GM19351 (cell line): ENCODE results near the gene BMP2.

Experiments used
- ATAC-seq: cut with Tn5 transposase; IDR thresholded peaks from one replicate; pipeline ENCODE4 v1.9.1; 2021; ENCODE audit warnings: mild to moderate bottlenecking, moderate library complexity; ENCODE audit not compliant: unreplicated experiment

BMP2 gene

DNA sequence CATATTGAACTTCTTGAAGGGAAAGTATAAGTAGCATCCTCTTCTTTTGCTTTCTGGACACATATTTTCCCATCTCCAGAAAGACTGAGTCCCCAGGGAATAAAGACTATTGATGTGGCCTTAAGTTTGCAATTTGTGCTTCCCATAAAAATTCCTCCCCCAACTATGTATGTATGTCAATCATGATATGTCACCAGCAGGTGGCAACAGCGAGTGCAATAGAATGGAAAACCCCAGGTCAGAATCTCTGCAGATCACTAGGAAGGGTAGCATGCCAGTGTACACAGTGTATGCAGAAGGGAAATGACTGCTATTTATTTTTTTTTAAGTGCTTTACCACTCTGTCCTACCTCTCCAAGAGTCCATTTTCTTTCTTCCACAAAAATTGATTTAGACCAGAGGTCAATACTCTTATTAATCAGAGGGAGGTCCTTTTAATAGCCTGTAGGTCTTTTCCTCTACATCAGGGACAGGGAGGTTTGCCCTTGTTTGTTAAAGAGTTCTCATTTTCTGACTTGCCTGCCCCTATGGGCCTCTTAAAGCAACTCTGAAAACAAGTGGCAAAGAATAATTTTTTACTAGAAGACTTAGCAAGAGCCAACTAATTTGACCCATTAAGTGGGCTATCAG, 61.4 kb downstream of the BMP2 start:
- peak; percentile 97 for ATAC-seq

DNA sequence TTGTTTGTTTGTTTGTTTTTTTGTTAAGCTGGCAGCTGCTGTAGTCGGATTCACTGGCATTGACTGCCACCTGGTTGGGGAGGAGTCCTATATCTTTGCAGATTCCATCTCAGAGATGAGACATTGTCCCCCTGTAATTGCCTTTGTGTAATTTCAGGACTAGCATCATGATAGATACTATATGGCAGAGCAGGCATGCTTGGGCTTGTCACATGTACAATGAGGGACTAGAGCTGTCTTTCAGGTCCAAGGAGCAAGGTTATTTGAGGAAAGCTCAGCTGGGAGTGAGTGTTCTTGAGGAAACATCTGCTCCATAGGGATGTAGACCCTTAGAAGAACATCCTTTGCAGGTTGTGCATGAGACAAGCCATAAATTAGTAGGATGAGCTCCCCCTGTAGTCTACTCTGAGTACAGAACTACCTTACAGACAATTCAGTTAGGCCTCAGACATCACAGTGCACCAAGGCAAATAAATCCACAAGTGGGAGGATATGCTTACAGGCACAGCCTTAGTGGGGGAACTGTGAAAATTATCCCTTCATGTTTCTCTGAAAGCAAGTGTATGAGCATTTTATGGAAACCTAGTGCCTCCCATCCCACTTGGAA, 62.1 kb downstream of the BMP2 start:
- no peak for ATAC-seq
